Activated CD4-positive, alpha-beta T cell treated with anti-CD3 and anti-CD28 coated beads, Interleukin-2, amount 10 ng/mL, durations not matched to agents 7 days and 5 days (primary cell): ENCODE data around the gene TENM4. TPM values are rescaled to one million over a fixed set of nuclear protein-coding genes. Genes with fewer than 3 reads are reported as not detected.
A peak's percentile ranks its signal among the peaks of the same experiment; 100 is the strongest.
"Not testable (repeated sequence)": the region's sequence is repeated elsewhere in the genome, so short reads cannot be mapped to it uniquely, and the experiment has no call there.

Experiments
- CTCF ChIA-PET: fragments of 350-600 bp; sonication (Branson Sonifier 250); formaldehyde crosslinking; loops from one replicate; lab custom pipeline; 2021; ENCODE audit warnings: antibody characterized with exemption; lab: Charles Lee
- POLR2A ChIA-PET: fragments of 350-600 bp; sonication (Branson Sonifier 250); formaldehyde crosslinking; loops from one replicate; lab custom pipeline; 2021; ENCODE audit warnings: antibody characterized with exemption; lab: Charles Lee
- DNase-seq: peaks from one replicate; pipeline ENCODE4 v3.0.0-alpha.2; 2020
- H3K27ac Mint-ChIP-seq: one replicate; pipeline ENCODE4 v1.8.0; 2021; ENCODE audit warnings: mild to moderate bottlenecking, moderate library complexity, mixed read lengths
- H3K27me3 Mint-ChIP-seq: one replicate; pipeline ENCODE4 v1.8.0; 2021; ENCODE audit warnings: mixed read lengths
- H3K36me3 Mint-ChIP-seq: one replicate; pipeline ENCODE4 v1.8.0; 2021; ENCODE audit warnings: low read depth, mixed read lengths
- H3K4me1 Mint-ChIP-seq: one replicate; pipeline ENCODE4 v1.8.0; 2021; ENCODE audit warnings: mixed read lengths
- H3K4me3 Mint-ChIP-seq: one replicate; pipeline ENCODE4 v1.8.0; 2021; ENCODE audit warnings: mild to moderate bottlenecking, moderate library complexity, mixed read lengths
- H3K9me3 Mint-ChIP-seq: one replicate; pipeline ENCODE4 v1.8.0; 2021; ENCODE audit warnings: mixed read lengths
- microRNA-seq: library from miRNA; unstranded; fragments of <30 nt; microRNA quantifications from one replicate; pipeline ENCODE4 v1.2.0, GENCODE V29; 2021; ENCODE audit warnings: borderline microRNAs expressed, borderline replicate concordance
- total RNA-seq, 2 experiments: library from RNA; stranded (reverse); gene quantifications; one replicate each; pipeline ENCODE4 v1.2.3, GENCODE V29; 2021

Gene TENM4
- total RNA-seq, 2 experiments from 2014 or later: not detected

DNA sequence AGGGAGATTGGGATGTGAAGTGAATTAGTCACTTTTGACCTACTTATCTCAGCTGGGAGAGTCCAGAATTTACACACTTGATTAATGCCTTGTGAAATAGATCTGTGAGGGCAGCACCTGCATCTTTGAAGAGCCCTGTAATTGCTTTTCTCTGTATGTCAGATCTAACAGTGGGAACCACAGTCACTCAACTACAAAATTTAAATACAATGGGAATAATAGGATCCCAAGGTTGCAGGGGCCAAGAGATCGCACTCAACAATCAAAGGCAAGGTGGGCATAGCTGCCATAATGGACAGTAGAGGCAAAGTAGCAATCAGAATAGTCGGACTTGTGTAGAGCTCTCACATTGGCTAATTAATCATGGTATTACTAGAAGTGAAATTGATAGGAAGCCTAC, 820.7 kb downstream of the TENM4 start:
- Mint-ChIP-seq H3K9me3 (peaks cover 7% of the 10 kb centered on the region), H3K27ac (no peak overlapping the region), H3K27me3 (peaks cover 2% of the 10 kb centered on the region), H3K4me3 (no peak overlapping the region), H3K4me1 (no peaks in the 10 kb centered on the region), H3K36me3 (no peaks in the 10 kb centered on the region)
- CTCF ChIA-PET: interaction anchor here (1.1 kb wide), 1 partner anchor 16 kb away, joined by 4 read pairs; no protein-coding TSS in a partner anchor
- DNase-seq: no peak
- POLR2A ChIA-PET: no interaction called here

DNA sequence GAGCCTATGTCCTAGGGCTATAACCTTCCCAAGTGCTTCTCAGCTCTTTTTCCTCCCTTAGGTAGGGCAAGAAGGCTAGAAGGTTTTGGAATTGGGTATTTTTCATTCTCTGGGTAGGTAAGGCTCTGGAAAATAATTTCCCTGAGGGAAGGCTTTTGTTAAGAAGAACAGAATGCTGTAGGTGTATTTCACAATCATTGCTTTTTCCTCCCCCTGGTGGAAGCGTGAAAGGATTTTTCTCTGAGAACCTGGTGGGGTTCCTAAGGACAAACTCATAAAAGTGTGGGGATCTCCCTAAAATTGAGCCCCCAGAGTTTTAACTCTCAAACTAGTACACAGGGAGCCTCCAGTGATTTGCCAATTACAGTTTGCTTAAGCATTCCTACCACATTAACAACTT, 825.1 kb downstream of the TENM4 start:
- H3K4me1 Mint-ChIP-seq: no peaks in the 10 kb centered on the region
- no peak overlapping the region for H3K4me3 Mint-ChIP-seq
- CTCF ChIA-PET: no interaction called here
- POLR2A ChIA-PET: no interaction called here
- H3K9me3 Mint-ChIP-seq: peaks cover 6% of the 10 kb centered on the region
- H3K27me3 Mint-ChIP-seq: peaks cover 9% of the 10 kb centered on the region
- no peak for DNase-seq
- H3K27ac Mint-ChIP-seq: no peak overlapping the region
- H3K36me3 Mint-ChIP-seq: no peaks in the 10 kb centered on the region

DNA sequence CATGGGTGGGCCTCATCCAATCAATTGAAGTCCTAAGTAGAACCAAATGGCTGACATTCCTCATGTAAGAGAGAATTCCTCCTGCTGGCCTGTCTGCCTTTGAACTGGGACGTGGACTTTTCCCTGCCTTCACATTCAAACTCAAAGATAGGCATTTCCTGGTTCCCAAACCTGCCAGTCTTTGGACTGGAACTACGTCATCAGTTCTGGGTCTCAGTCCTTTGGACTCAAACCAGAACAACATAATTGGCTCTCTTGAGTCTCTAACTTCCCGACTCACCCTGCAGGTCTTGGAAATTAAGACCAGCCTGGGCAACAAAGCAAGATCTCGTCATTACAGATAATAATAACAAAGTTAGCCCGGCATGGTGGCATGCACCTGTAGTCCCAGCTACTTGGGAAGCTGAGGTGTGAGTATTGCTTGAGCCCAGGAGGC, 827.4 kb downstream of the TENM4 start:
- no peak overlapping the region for H3K27ac Mint-ChIP-seq

DNA sequence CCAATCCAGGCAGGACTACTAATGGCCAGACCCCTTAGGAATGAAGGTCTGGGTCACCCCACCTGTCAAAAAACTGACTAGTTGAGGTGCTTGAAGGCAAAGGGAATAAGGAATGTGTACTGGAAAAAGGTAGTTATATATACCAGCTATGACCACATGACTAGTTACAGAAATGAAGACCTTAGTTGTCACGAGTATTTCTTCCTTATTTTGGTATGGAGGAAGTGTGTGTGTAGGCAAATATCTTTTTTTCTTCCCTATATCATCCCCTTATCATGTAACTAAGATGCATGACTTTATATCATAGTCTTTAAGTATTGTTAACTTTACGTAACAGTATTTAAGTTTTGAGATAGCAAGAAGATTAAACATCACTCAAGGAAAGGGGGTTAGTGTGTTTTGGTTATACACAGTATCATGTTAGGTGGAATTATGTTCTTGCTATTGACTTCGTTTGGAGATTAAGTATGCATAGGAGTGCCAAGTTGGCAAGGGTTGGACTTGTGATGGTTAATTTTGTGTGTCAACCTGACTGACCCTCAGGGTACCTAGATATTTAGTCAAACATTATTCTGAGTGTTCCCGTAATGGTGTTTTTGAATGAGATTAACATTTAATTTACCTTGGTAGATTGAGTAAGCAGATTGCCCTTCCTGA, 828.0 kb downstream of the TENM4 start:
- CTCF ChIA-PET: no interaction called here
- no peak overlapping the region for H3K4me3 Mint-ChIP-seq

More for the DNA sequence above, 827.4 kb downstream of the TENM4 start:
- Mint-ChIP-seq H3K9me3 (peaks cover 2% of the 10 kb centered on the region), H3K4me1 (no peaks in the 10 kb centered on the region), H3K4me3 (no peak overlapping the region), H3K27me3 (peaks cover 9% of the 10 kb centered on the region), H3K36me3 (no peaks in the 10 kb centered on the region)
- DNase-seq: no peak
- CTCF ChIA-PET: no interaction called here
- POLR2A ChIA-PET: no interaction called here

DNA sequence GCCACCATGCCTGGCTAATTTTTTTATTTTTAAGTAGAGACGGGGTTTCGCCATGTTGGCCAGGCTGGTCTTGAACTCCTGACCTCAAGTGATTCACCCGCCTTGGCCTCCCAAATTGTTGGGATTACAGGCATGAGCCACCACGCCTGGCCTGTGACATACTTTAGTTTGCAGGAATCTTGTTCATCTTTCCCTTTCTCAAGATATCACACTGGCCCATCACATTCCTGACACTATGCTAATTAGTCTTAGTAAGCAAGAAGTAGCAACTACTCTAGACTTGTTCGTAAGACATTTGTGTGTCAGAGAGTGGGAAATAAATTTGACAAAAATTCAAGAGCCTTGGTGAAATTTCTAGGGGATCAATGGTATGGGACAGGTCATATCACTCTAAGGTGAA, 831.5 kb downstream of the TENM4 start:
- H3K9me3 Mint-ChIP-seq, CTCF ChIA-PET, H3K27me3 Mint-ChIP-seq, H3K4me1 Mint-ChIP-seq, POLR2A ChIA-PET, H3K36me3 Mint-ChIP-seq, H3K27ac Mint-ChIP-seq, H3K4me3 Mint-ChIP-seq, DNase-seq: not testable (repeated sequence)

More for the DNA sequence above, 828.0 kb downstream of the TENM4 start:
- POLR2A ChIA-PET: no interaction called here
- Mint-ChIP-seq H3K4me1 (no peaks in the 10 kb centered on the region), H3K9me3 (peaks cover 2% of the 10 kb centered on the region), H3K27me3 (peaks cover 9% of the 10 kb centered on the region), H3K36me3 (no peaks in the 10 kb centered on the region), H3K27ac (no peak overlapping the region)
- no peak for DNase-seq

DNA sequence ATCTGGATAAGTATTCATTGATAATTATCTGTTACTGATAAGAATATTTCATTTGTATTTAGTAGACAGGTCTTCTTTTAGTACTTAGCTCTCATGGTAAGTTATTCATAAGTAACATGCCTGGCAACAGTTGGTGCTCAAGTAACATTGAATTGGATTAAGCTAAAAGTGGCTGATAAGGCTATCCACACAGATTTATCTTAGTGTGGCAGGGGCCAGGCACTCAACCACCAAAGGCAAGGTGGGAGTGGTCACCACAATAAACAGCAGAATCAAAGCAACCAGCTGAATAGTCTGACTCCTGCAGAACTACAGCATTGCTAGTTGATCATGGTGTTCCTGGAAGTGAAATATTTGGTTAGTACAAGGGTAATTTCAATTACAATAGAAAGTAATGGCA, 833.1 kb downstream of the TENM4 start:
- DNase-seq: no peak
- no peak overlapping the region for H3K4me3 Mint-ChIP-seq
- H3K36me3 Mint-ChIP-seq: no peaks in the 10 kb centered on the region
- no peaks in the 10 kb centered on the region for H3K9me3 Mint-ChIP-seq
- H3K27me3 Mint-ChIP-seq: peaks cover 6% of the 10 kb centered on the region
- CTCF ChIA-PET: no interaction called here
- H3K27ac Mint-ChIP-seq: no peak overlapping the region
- POLR2A ChIA-PET: no interaction called here
- no peaks in the 10 kb centered on the region for H3K4me1 Mint-ChIP-seq

DNA sequence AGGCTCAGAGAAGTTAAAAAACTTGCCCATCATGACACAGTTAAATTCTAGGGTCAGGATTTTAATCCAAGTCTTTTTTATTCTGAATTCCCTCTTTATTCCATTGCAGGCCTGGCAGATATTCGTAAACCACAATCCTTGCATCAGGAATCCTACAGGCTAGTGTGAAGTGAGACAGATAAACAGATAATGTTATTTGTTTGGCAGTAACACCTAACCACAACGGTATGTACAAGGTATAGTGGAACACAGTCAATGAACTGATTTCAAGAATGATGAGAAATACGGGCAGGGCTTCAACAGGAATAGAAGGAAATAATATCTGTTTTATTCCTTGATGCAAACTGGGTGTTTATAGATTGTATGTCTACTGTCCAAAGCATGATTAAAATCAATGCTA, 834.2 kb downstream of the TENM4 start:
- no peak for DNase-seq
- Mint-ChIP-seq H3K27me3 (peaks cover 15% of the 10 kb centered on the region), H3K4me1 (no peaks in the 10 kb centered on the region), H3K36me3 (no peaks in the 10 kb centered on the region), H3K27ac (no peak overlapping the region), H3K4me3 (no peak overlapping the region), H3K9me3 (no peaks in the 10 kb centered on the region)
- ChIA-PET CTCF (no interaction called here), POLR2A (no interaction called here)

DNA sequence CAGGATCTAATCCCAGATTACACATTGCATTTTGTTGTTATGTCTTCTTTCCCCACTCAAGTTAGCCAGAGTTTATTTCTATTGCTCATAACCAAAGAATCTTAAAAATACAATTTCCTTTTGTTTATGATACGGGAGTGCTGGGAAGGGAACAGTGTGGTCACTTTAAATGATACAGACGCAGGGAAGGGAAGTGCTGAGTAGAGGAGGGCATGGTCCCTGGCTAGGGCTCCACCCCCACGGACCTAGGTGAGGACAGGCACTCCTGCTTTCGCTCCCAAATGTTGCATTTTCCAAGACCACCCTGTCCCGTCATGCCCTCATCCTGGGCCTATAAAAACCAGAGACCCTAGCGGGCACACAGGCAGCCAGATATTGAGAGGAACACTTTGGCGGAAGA, 835.5 kb downstream of the TENM4 start:
- Mint-ChIP-seq H3K27me3 (peaks cover 27% of the 10 kb centered on the region), H3K4me1 (no peaks in the 10 kb centered on the region), H3K36me3 (no peaks in the 10 kb centered on the region), H3K27ac (no peak overlapping the region), H3K4me3 (no peak overlapping the region), H3K9me3 (no peaks in the 10 kb centered on the region)
- POLR2A ChIA-PET: no interaction called here
- CTCF ChIA-PET: no interaction called here
- DNase-seq: no peak

DNA sequence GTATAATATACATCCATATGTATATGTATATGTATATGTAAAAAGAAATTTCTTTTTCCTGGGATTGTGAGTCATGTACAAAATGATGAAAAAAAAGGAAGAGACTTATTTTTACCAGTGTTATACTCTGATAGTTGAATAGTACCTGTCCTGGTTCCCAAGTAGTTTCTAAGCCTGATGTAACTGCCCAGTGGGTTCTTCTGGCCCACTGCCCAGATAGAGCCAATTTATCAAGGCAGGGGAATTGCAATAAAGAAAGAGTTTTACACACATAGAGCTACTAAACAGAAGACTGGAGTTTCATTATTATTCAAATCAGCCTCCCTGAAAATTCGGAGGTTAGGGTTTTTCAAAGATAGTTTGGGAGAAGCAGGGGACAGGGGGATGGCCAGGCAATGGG, 837.0 kb downstream of the TENM4 start:
- DNase-seq: no peak
- Mint-ChIP-seq H3K27ac (no peak overlapping the region), H3K9me3 (no peaks in the 10 kb centered on the region), H3K36me3 (no peaks in the 10 kb centered on the region), H3K4me3 (no peak overlapping the region), H3K27me3 (peaks cover 40% of the 10 kb centered on the region), H3K4me1 (no peaks in the 10 kb centered on the region)
- POLR2A ChIA-PET: no interaction called here
- CTCF ChIA-PET: no interaction called here

Small RNAs within 50 kb of the gene (microRNA-seq; reads per million reads assigned to microRNA genes)
- gene MIR5579 (not detected), gene MIR708 (2.5 reads per million, percentile 9 among the genes with 10 or more reads in this experiment)
